Measurements from ENCODE around the gene ETFA.

- TF ChIP-seq CTCF (IDR thresholded peaks at IDR 0.05) (no peak), POLR2A (IDR thresholded peaks at IDR 0.05) (no peak)
Observed at GRCh38 chr15:76260246-76260938, 50.9 kb downstream of the ETFA start.

Measured in thyroid gland (tissue), 4 donors.